HG03558 (cell line): Measurements from ENCODE around the gene KRTAP22-2.

Experiments used
- ATAC-seq: cut with Tn5 transposase; IDR thresholded peaks from one replicate; pipeline ENCODE4 v1.9.1; 2021; ENCODE audit warnings: moderate number of reproducible peaks; ENCODE audit not compliant: unreplicated experiment; ENCODE audit errors: extremely low read depth

The KRTAP22-2 gene

DNA sequence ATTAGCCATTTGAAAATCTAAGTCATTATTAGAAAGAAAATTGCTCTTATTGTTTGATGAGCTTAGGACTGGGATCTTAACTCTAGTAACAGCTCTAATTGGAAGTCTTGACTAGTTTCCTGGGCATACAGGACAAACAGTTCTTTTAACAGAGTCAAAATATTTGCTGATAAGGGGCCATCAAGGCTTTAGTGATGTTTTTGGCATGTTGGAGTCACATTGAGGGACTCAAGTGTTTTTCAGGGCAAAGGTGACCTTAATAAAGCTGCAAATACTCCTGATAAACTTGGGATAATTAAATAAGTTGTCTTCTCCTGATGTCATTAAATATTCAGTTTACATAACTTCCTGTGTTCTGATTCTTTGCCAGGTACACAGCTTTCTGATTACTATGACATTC is 22.6 kb downstream of the KRTAP22-2 start:
- no peak for ATAC-seq

DNA sequence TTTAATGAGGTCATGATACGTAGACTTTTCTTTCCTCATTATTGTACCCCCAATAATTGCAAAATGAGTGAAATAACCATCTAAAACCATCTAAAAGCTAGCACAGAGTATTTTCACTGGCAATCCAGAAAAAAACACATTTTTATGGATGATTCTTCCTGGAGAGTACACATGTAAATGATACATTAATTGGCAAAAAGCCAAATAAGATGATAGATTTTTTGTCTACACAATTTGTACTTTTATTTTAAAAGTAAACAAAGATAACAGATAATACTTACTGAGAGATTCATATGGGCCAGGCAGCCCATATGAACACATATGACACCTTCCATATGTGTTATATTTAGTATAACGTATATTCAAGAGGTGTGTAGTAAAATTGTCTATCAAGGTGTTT is 26.6 kb downstream of the KRTAP22-2 start:
- ATAC-seq = no peak

DNA sequence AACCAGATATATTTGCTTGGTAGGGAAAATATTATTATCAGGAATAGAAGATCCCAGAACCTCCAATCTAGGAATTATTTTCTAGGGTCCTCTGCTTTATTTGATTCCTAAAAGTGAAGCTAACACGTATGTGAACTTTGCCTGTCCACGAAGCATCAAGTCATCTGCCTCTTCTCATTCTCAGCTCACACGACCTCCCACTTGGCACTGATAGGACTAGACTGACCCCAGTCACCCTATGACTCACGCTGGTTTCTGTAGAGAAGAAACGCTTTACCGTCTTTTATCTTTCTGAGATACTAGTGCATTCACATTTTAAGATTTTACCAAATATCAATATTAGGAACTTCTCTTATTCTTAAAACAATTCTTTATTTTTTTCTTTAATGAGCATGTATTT is 27.1 kb downstream of the KRTAP22-2 start:
- no peak for ATAC-seq

DNA sequence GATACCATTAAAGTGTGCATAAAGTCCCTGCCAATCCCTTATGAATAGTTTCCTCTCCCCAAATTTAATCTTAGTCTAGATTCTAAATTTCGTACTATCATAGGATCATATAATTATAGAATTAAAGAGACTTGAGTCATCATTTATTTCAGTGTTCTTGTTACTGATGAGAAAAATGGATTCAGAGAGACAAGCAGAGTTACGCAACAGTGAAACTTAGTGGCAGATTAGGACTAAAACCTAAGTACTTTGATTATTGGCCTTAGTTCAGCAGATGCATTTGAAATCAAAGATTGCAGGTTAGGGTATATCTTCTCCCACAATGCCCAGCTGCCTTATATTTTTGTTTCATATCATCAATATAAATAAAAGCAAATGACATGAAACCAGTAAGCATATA is 28.2 kb downstream of the KRTAP22-2 start:
- ATAC-seq = no peak

DNA sequence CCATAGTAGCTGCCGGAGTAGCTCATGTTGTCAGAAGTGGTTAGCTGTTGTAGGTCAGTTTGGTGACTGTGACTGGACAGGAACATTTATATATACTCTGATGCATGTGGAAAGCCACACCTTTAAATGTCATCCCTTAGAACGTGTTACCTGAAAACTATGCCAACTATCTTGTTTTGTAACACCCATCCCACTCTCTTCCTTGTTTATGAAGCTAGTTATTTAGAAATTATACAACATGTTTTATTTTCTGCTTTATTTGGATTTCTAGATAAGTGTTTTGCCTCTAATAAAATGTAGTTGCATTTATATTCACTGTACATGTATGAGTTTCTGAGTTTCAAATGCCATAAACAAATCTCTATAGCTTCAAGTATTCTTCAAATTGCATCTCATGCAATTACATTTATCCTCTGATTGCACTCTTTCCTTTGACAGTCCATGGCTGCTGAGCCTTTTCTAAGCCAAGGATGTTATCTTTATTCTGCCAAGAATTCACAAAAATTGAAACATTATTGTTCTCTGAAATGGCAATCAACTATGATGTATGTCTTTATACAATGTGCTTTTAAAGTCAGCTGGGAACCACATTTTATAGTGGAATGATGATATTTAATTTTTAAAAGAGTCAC is 28.8 kb downstream of the KRTAP22-2 start, which contains the start of gene KRTAP19-7:
Gene KRTAP19-7, minus strand, starts transcription at position 51 of the 632 bp plus-strand sequence. Its CDS starts 25 bp downstream, at position 26.
- ATAC-seq = no peak

DNA sequence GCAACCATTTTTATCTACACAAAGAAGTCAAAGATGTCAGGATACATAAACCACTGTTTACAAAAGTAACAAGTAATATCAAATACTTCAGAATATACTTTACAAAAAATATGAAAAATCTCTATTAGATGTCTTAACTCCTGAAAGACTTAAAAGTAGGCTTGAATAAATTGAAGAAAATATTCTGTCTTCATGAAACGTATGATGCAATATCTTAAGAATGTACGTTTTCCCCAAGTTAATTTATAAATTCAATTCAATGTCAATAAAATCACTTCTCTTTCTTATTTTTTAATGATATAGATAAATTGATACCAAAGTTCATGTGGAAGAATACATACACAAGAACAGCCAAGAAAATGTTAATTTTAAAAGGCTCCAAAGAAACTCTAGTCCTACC is 35.1 kb downstream of the KRTAP22-2 start:
- ATAC-seq = no peak

DNA sequence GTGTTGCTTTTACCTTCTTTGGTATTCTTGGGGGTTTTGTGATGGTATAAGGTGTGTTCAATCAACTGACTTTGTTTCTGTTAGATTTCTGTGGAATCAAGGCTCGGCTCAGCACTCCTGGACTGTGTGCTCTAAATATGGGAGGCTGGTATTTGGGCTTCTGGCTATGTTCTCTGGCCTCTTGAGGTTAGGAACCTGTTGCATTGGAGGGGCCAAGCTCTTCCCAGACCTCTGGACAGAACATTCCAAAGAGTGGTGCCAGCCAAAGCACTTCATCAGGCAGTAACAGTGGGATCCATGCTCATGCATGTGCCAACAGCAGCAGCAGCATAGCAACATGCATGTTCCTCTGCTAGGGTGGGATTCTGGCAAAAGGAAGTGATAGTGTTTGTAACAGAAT is 37.4 kb downstream of the KRTAP22-2 start:
- ATAC-seq = no peak

DNA sequence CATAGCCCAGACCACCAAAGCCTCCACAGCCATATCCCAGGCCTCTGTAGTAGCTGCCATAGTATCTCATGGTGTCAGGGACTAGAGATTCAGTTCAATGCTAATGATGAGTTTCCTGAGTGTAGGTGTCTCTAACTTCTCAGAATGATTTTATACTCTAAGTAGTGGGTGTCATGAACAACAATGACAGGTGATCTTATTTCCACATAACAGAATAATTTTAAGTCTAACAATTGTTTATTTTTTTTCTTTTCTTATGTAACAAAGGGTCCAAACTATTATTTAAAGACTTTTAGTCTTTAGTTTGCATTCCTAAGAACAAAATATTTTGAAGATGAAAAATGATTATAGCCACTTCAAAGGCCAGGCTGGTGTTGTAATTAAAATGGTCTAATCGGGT is 48.4 kb downstream of the KRTAP22-2 start, which contains the start of gene KRTAP19-6:
Gene KRTAP19-6, minus strand, starts transcription at position 101 of the 400 bp plus-strand sequence. Its CDS starts 31 bp downstream, at position 70.
- ATAC-seq = no peak
